GM18870 (cell line): ENCODE measurements around the gene APBB2.
"Not testable (repeated sequence)": the region's sequence is repeated elsewhere in the genome, so short reads cannot be mapped to it uniquely, and the experiment has no call there.

Experiments
- ATAC-seq: cut with Tn5 transposase; IDR thresholded peaks from one replicate; pipeline ENCODE4 v1.9.1; 2021; ENCODE audit warnings: moderate library complexity; ENCODE audit not compliant: unreplicated experiment

The APBB2 gene

GRCh38 chr4:41160012-41160789, 54.1 kb downstream of the APBB2 start:
- ATAC-seq = no peak

- ATAC-seq = no peak
Measured at GRCh38 chr4:41158756-41159155, 55.6 kb downstream of the APBB2 start.

- ATAC-seq = no peak
Measured at GRCh38 chr4:41158274-41158673, 56.1 kb downstream of the APBB2 start.

GRCh38 chr4:41157009-41157408, 57.3 kb downstream of the APBB2 start:
- ATAC-seq = no peak

- no peak for ATAC-seq
Measured at GRCh38 chr4:41156574-41156973, 57.8 kb downstream of the APBB2 start.

GRCh38 chr4:41155194-41155830, 59.0 kb downstream of the APBB2 start:
- no peak for ATAC-seq

- no peak for ATAC-seq
Measured at GRCh38 chr4:41154814-41155177, 59.5 kb downstream of the APBB2 start.

- ATAC-seq = no peak
Measured at GRCh38 chr4:41154010-41154813, 60.1 kb downstream of the APBB2 start.

GRCh38 chr4:41150401-41150800, 63.9 kb downstream of the APBB2 start:
- no peak for ATAC-seq

- ATAC-seq = not testable (repeated sequence)
Measured at GRCh38 chr4:41149568-41149967, 64.8 kb downstream of the APBB2 start.

GRCh38 chr4:41148931-41149330, 65.4 kb downstream of the APBB2 start:
- ATAC-seq = no peak

GRCh38 chr4:41148292-41148691, 66.0 kb downstream of the APBB2 start:
- no peak for ATAC-seq

GRCh38 chr4:41147570-41147969, 66.8 kb downstream of the APBB2 start:
- ATAC-seq = not testable (repeated sequence)

- ATAC-seq = no peak
Measured at GRCh38 chr4:41146716-41147506, 67.4 kb downstream of the APBB2 start.

GRCh38 chr4:41146196-41146595, 68.1 kb downstream of the APBB2 start:
- no peak for ATAC-seq

GRCh38 chr4:41145571-41146078, 68.7 kb downstream of the APBB2 start:
- ATAC-seq = no peak

GRCh38 chr4:41144812-41145211, 69.5 kb downstream of the APBB2 start:
- no peak for ATAC-seq

GRCh38 chr4:41144040-41144379, 70.3 kb downstream of the APBB2 start:
- ATAC-seq = no peak

GRCh38 chr4:41143311-41144039, 70.9 kb downstream of the APBB2 start:
- no peak for ATAC-seq
